Common myeloid progenitor, CD34-positive (primary cell): ENCODE data around the gene TNRC6A.
"Not testable (repeated sequence)": the region's sequence is repeated elsewhere in the genome, so short reads cannot be mapped to it uniquely, and the experiment has no call there.

Source experiments
- CTCF ChIA-PET: fragments of 350-600 bp; sonication (Branson Sonifier 250); formaldehyde crosslinking; loops from one replicate; lab custom pipeline; 2021; ENCODE audit warnings: antibody characterized with exemption; lab: Charles Lee
- POLR2A ChIA-PET: fragments of 350-600 bp; sonication (Branson Sonifier 250); formaldehyde crosslinking; loops from one replicate; lab custom pipeline; 2021; ENCODE audit warnings: antibody characterized with exemption; lab: Charles Lee
- DNase-seq, 3 donors: peaks; one replicate each; pipeline versions ENCODE4 v3.0.0 to v3.0.0-alpha.2; 2013
- H3K27ac ChIP-seq, 2 experiments: 1 replicate in 1 of 2; 2 replicates in 1 of 2; pipeline ENCODE4 v1.7.0; 2013; ENCODE audit warnings: inconsistent platforms in 2 of 2, low read length in 2 of 2, mild to moderate bottlenecking in 2 of 2, low read depth in 1 of 2, moderate library complexity in 1 of 2; ENCODE audit not compliant: severe bottlenecking in 2 of 2, insufficient read depth in 1 of 2, poor library complexity in 1 of 2
- H3K27me3 ChIP-seq, 5 experiments: replicated peaks in 2 of 5; 1 replicate in 3 of 5; 2 replicates in 2 of 5; pipeline versions ENCODE4 v1.6.1 to v1.7.0; 2013; ENCODE audit warnings: low read length in 4 of 5, mild to moderate bottlenecking in 2 of 5, moderate library complexity in 2 of 5, inconsistent platforms in 1 of 5; ENCODE audit not compliant: insufficient read depth in 5 of 5, control insufficient read depth in 4 of 5
- H3K36me3 ChIP-seq, 4 experiments: 1 replicate in 2 of 4; 2 replicates in 2 of 4; pipeline versions ENCODE4 v1.6.1 to v1.7.0; 2013; ENCODE audit warnings: low read length in 3 of 4, control low read depth in 1 of 4, mild to moderate bottlenecking in 1 of 4; ENCODE audit not compliant: control insufficient read depth in 4 of 4, insufficient read depth in 4 of 4
- H3K4me1 ChIP-seq, 4 experiments: 1 replicate in 3 of 4; 2 replicates in 1 of 4; pipeline versions ENCODE4 v1.6.1 to v1.7.1; 2013; ENCODE audit warnings: low read length in 3 of 4, mild to moderate bottlenecking in 3 of 4, control low read depth in 1 of 4, inconsistent platforms in 1 of 4, moderate library complexity in 1 of 4; ENCODE audit not compliant: control insufficient read depth in 4 of 4, insufficient read depth in 4 of 4; ENCODE audit errors: control extremely low read depth in 1 of 4
- H3K4me3 ChIP-seq, 7 experiments: 1 replicate in 4 of 7; 2 replicates in 3 of 7; pipeline versions ENCODE4 v1.5.1 to v1.7.0; 2013; ENCODE audit warnings: mild to moderate bottlenecking in 7 of 7, low read length in 6 of 7, moderate library complexity in 6 of 7, inconsistent platforms in 2 of 7, low read depth in 2 of 7, control low read depth in 1 of 7; ENCODE audit not compliant: insufficient read depth in 4 of 7, control insufficient read depth in 1 of 7; ENCODE audit errors: extremely low read depth in 1 of 7
- H3K9me3 ChIP-seq, 5 experiments: 1 replicate in 4 of 5; 2 replicates in 1 of 5; pipeline versions ENCODE4 v1.6.1 to v1.7.1; 2013; ENCODE audit warnings: low read length in 4 of 5, mild to moderate bottlenecking in 2 of 5, inconsistent platforms in 1 of 5, low read depth in 1 of 5, moderate library complexity in 1 of 5; ENCODE audit not compliant: control insufficient read depth in 4 of 5, insufficient read depth in 2 of 5; ENCODE audit errors: control extremely low read depth in 1 of 5
- WGBS: methylation state at CpG from one replicate; pipeline ENCODE4 v1.1.5; 2013; ENCODE audit not compliant: insufficient coverage; 5-methylcytosine and 5-hydroxymethylcytosine counted together

The TNRC6A gene

GRCh38 chr16:24700549-24701392 is 28.7 kb upstream of the TNRC6A start:
- H3K27ac ChIP-seq: no peak overlapping the region
- 80% methylated on average over 9 of the region's 11 CpGs for WGBS
- no peak for DNase-seq

GRCh38 chr16:24701521-24701951 is 27.9 kb upstream of the TNRC6A start:
- CTCF ChIA-PET: interaction anchor here (0.6 kb wide), 1 partner anchor 672 kb away, joined by 3 read pairs; no protein-coding TSS in a partner anchor
- Histone ChIP-seq H3K27me3 (peaks cover 0 to 6% (median 0%) of the 10 kb centered on the region in 5 experiments), H3K9me3 (no peaks in the 10 kb centered on the region), H3K27ac (no peak overlapping the region), H3K4me1 (no peaks in the 10 kb centered on the region), H3K36me3 (no peaks in the 10 kb centered on the region), H3K4me3 (no peak overlapping the region)
- WGBS: 76% methylated on average over 5 of the region's 5 CpGs
- DNase-seq: no peak
- POLR2A ChIA-PET: no interaction called here

More at GRCh38 chr16:24700549-24701392, 28.7 kb upstream of the TNRC6A start:
- Histone ChIP-seq H3K4me3 (no peak overlapping the region), H3K9me3 (no peaks in the 10 kb centered on the region), H3K4me1 (no peaks in the 10 kb centered on the region), H3K27me3 (peaks cover 0 to 6% (median 0%) of the 10 kb centered on the region in 5 experiments), H3K36me3 (no peaks in the 10 kb centered on the region)
- ChIA-PET POLR2A (no interaction called here), CTCF (no interaction called here)

GRCh38 chr16:24707760-24708159 is 21.7 kb upstream of the TNRC6A start:
- H3K9me3 ChIP-seq, CTCF ChIA-PET, H3K27ac ChIP-seq, POLR2A ChIA-PET, H3K27me3 ChIP-seq, H3K4me3 ChIP-seq, H3K4me1 ChIP-seq, H3K36me3 ChIP-seq: not testable (repeated sequence)
- WGBS: 94% methylated on average over 3 of the region's 7 CpGs
- DNase-seq: peak in 1 of 3 donors; percentile 44

DNA sequence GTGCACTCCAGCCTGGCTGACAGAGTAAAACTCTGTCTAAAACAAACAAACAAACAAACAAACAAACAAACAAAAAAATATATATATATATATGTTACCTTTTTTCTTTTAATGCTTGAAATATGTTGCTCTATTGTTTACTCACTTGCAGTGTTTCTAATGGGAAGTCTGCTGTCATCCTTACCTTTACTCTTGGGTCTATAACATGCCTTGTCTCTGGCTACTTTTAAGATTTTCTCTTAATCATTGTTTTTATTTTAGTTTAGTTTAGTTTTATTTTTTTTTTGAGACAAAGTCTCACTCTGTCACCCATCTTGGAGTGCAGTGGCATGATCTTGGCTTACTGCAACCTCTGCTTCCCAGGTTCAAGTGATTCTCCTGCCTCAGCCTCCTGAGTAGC is 16.1 kb upstream of the TNRC6A start:
- Histone ChIP-seq H3K27ac (no peak overlapping the region), H3K9me3 (peaks cover 0 to 3% (median 0%) of the 10 kb centered on the region in 5 experiments), H3K4me3 (no peak overlapping the region), H3K4me1 (no peaks in the 10 kb centered on the region), H3K36me3 (no peaks in the 10 kb centered on the region), H3K27me3 (peaks cover 0 to 1% (median 0%) of the 10 kb centered on the region in 5 experiments)
- ChIA-PET CTCF (no interaction called here), POLR2A (no interaction called here)
- no peak for DNase-seq

DNA sequence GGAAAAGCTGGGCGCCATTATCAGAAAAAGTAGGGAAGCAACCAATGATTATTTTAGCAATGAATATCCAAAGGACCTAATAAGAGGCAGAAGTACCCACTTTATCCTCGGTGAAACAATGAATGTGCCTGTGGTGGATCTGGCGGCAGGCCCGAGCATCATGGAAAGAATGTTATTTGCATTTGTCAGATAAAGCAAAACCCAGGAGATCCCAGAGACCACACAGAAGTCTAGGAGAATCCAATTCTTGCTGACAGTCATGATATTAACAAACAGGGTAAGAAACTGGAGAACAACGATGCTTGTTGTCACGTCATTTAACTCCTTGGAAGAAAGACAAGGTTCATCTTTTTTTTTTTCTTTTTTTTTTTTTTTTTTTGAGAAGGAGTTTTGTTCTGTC is 12.0 kb upstream of the TNRC6A start:
- no peak overlapping the region for H3K4me3 ChIP-seq
- H3K27ac ChIP-seq: no peak overlapping the region
- no peak for DNase-seq
- peaks cover 0 to 1% (median 0%) of the 10 kb centered on the region in 5 experiments for H3K27me3 ChIP-seq
- no peaks in the 10 kb centered on the region for H3K4me1 ChIP-seq
- H3K36me3 ChIP-seq: no peaks in the 10 kb centered on the region
- H3K9me3 ChIP-seq: peaks cover 0 to 3% (median 0%) of the 10 kb centered on the region in 5 experiments
- POLR2A ChIA-PET: no interaction called here
- 100% methylated on average over 4 of the region's 6 CpGs for WGBS
- CTCF ChIA-PET: interaction anchor here (0.6 kb wide), 1 partner anchor 85 kb away, joined by 3 read pairs; no protein-coding TSS in a partner anchor

DNA sequence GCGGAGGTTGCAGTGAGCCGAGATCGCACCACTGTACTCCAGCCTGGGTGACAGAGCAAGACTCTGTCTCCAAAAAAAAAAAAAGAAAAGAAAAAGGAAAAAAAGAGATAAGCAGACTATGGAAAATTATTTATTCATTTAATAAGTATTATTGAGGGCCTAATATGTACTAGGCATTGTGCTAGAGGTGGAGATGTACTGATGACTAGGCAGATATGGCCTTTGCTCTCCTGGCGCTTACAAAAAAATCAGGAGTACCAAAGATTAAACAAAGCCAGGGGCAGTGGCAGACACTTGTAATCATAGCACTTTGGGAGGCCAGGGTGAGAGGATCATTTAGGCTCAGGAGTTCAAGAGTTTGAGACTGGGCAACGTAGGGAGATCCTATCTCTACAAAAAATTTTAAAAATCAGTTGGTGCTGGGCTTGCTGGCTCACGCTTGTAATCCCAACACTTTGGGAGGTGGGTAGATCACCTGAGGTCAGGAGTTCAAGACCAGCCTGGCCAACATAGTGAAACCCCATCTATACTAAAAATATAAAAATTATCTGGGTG is 10.4 kb upstream of the TNRC6A start:
- 100% methylated on average over 2 of the region's 6 CpGs for WGBS
- Histone ChIP-seq H3K36me3 (no peaks in the 10 kb centered on the region), H3K27ac (no peak overlapping the region), H3K4me1 (no peaks in the 10 kb centered on the region), H3K9me3 (peaks cover 0 to 3% (median 0%) of the 10 kb centered on the region in 5 experiments), H3K27me3 (peaks cover 0 to 1% (median 0%) of the 10 kb centered on the region in 5 experiments), H3K4me3 (no peak overlapping the region)
- POLR2A ChIA-PET: no interaction called here
- no peak for DNase-seq
- CTCF ChIA-PET: no interaction called here

DNA sequence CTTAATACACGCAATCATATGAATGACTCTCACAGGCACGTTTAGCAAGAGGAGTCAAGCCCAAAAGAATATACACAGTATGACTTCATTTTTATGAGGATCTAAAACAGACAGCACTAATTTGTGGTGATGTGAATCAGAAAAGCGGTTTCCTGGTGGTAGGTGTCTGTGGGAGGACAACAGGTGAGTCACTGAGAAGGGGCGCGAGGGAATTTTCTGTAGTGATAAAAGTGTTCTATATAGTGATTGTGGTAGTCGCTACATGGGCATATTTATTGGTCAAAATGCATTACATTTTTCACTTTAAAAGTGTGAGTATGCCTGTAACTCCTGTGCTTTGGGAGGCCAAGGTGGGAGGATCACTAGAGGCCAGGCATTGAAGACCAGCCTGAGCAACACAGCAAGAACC is 7.6 kb upstream of the TNRC6A start:
- Histone ChIP-seq H3K27ac (no peak overlapping the region), H3K4me3 (no peak overlapping the region), H3K4me1 (no peaks in the 10 kb centered on the region), H3K27me3 (peaks cover 0 to 1% (median 0%) of the 10 kb centered on the region in 5 experiments), H3K9me3 (no peaks in the 10 kb centered on the region), H3K36me3 (no peaks in the 10 kb centered on the region)
- no peak for DNase-seq
- ChIA-PET POLR2A (no interaction called here), CTCF (no interaction called here)
- WGBS: 93% methylated on average over 2 of the region's 6 CpGs
